C4-2B (cell line): ENCODE data around the gene PDE4B.
"Not testable (repeated sequence)": the region's sequence is repeated elsewhere in the genome, so short reads cannot be mapped to it uniquely, and the experiment has no call there.

Experiments used
- H3K27ac ChIP-seq: fragments of 450-650 bp; 2 replicates; pipeline ENCODE4 v1.5.1; 2017
- ZFX ChIP-seq: fragments of 450-650 bp; IDR thresholded peaks from 2 replicates; pipeline ENCODE4 v1.6.1; 2017
- TF ChIP-seq, protein P1 (sequence below): fragments of 450-650 bp; conservative IDR thresholded peaks from 2 replicates; pipeline ENCODE4 v1.5.1; 2017; ENCODE audit warnings: mild to moderate bottlenecking

Gene PDE4B

DNA sequence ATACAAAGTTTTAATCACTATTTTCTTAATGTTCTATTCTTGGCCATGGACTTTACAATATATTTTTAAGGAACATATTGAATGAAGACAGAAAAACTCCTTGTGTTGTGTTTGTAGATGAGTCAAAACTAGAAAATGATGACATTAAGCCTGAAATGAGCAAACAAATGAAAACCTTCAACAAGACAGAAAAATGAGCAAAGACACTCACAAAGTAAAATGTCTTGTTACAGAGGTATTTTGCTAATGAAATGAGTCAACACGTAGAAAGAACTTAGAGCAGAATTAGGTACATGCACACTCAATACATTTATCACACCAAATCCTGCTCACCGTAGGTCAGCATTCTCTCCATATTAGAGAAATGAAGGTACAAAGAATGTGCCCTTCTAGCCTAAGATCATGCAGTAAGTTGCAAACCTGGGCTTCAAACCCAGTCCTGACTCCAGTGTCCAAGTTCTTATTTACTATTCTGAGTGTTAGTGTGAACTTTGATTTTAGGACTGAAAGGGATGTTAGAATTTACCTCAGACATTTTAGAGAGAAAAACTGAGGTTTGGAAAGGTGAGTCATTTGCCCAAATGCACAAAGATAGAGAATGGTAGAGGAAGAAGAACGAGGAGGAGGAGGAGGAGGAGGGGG lies 607.3 kb downstream of the PDE4B start:
- no peak overlapping the region for H3K27ac ChIP-seq
- TF ChIP-seq, protein P1, sequence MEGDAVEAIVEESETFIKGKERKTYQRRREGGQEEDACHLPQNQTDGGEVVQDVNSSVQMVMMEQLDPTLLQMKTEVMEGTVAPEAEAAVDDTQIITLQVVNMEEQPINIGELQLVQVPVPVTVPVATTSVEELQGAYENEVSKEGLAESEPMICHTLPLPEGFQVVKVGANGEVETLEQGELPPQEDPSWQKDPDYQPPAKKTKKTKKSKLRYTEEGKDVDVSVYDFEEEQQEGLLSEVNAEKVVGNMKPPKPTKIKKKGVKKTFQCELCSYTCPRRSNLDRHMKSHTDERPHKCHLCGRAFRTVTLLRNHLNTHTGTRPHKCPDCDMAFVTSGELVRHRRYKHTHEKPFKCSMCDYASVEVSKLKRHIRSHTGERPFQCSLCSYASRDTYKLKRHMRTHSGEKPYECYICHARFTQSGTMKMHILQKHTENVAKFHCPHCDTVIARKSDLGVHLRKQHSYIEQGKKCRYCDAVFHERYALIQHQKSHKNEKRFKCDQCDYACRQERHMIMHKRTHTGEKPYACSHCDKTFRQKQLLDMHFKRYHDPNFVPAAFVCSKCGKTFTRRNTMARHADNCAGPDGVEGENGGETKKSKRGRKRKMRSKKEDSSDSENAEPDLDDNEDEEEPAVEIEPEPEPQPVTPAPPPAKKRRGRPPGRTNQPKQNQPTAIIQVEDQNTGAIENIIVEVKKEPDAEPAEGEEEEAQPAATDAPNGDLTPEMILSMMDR: no peak
- TF ChIP-seq ZFX: no peak

DNA sequence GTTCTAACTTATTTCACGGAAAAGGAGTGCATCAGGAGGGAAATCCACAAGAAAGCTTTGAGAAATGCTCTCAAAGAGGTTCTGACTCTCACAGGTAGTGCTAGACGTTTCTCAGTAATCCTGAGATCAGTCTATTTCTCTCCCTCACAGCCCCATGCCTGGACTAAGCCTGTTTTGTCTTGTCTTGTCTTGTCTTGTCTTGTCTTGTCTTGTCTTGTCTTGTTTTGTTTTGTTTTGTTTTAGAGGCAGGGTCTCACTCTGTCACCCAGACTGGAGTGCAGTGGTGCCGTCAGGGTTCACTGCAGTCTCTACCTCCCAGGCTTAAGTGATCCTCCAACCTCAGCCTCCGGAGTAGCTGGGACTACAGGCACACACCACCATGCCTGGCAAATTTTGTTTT lies 608.0 kb downstream of the PDE4B start:
- TF ChIP-seq, protein P1: no peak
- TF ChIP-seq ZFX: no peak
- no peak overlapping the region for H3K27ac ChIP-seq

DNA sequence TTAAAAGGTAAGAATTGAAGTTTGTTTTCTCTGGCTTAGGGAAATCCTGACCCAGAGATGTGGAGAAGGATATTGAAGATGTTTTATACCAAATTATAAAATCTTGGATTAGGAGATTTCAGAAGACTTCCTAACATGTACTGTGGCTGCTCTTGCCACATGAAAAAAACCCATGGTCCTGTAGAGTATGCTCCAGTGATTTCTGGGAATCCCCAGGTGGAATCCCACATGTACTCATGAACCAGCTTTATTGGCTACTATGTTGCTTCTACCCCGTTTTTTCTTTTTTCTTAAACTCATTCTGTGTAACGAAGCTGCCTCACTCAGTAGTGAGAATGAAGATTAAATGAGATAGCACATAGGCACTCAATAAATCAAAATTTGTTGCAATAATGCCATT lies 608.5 kb downstream of the PDE4B start:
- no peak for TF ChIP-seq ZFX
- TF ChIP-seq, protein P1: no peak

DNA sequence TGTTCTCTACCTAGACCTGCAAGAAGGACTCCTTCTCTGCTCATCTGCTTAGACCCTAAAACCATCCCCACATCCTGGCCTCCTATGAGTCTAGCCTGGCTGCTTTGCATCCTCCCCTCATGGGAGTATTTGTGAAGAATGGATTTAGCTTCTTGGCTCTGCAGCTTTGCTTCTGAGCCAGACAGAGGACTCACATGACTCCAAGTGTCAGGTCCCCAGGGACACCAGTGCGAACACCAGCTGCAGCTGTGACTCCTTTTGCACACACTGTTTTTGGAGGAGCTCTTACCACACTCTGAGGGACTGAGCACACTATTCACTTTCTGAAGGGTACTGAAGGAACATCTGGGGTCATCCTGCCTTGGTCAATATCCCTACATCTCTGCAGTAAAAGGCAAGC lies 609.5 kb downstream of the PDE4B start:
- no peak for TF ChIP-seq ZFX
- TF ChIP-seq, protein P1: no peak
- no peak overlapping the region for H3K27ac ChIP-seq

More for the DNA sequence above, 608.5 kb downstream of the PDE4B start:
- H3K27ac ChIP-seq: no peak overlapping the region

GRCh38 chr1:66403007-66403731 lies 610.5 kb downstream of the PDE4B start:
- no peak overlapping the region for H3K27ac ChIP-seq
- TF ChIP-seq ZFX: no peak
- TF ChIP-seq, protein P1: no peak

DNA sequence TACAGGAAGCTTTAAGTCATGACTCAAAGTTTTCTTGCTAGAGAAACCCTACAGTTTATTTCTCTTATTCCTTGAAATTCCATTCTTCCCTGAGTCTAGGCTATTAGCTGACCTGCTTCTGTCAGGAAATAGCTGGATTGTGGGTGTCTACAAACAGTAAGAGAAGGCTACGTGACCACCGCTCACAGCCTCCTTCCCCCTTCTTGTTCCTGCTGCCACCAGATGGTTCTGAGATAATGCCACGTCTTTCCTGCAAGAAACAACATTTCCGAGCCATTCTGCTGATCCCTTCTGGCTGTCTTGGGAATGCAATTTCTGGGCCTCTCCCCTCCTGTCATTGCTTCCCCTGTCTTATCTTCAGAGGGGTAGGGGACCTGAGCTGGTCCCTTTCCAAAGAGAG lies 612.4 kb downstream of the PDE4B start:
- TF ChIP-seq, protein P1: no peak
- no peak for TF ChIP-seq ZFX

DNA sequence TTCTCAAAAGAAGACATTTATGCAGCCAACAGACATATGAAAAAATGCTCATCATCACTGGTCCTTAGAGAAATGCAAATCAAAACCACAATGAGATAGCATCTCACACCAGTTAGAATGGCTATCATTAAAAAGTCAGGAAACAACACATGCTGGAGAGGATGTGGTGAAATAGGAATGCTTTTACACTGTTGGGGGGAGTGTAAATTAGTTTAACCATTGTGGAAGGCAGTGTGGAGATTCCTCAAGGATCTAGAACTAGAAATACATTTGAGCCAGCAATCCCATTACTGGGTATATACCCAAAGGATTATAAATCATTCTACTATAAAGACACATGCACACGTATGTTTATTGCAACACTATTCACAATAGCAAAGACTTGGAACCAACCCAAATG lies 618.8 kb downstream of the PDE4B start:
- not testable (repeated sequence) for H3K27ac ChIP-seq

More for the DNA sequence above, 612.4 kb downstream of the PDE4B start:
- H3K27ac ChIP-seq: no peak overlapping the region

DNA sequence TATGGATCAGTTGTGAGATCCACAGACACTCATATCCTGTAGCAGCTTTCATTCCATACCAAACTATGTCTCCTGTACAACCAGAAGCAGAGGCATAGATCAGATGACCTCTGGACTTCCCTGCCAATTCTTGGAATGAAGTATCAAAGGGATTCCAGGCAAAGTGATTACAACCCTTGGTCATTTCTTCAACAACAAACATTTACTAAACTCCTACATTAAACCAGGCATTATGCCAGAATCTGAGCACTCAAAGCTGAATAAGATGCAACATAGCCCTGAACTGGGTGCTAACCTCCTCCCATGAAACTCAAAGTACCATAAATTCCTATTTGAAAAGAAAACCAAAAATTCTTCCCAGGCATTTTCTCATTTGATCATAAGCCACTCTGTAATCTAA lies 620.0 kb downstream of the PDE4B start:
- no peak for TF ChIP-seq ZFX
- TF ChIP-seq, protein P1: no peak
- H3K27ac ChIP-seq: no peak overlapping the region
